ENCODE results near the gene CHD5. TPM values are rescaled to one million over a fixed set of nuclear protein-coding genes. Genes with fewer than 3 reads are reported as not detected.

Gene CHD5
- total RNA-seq, 4 donors from 2014 or later, result 0.14 to 1.6 (median 1.2) TPM

DNA sequence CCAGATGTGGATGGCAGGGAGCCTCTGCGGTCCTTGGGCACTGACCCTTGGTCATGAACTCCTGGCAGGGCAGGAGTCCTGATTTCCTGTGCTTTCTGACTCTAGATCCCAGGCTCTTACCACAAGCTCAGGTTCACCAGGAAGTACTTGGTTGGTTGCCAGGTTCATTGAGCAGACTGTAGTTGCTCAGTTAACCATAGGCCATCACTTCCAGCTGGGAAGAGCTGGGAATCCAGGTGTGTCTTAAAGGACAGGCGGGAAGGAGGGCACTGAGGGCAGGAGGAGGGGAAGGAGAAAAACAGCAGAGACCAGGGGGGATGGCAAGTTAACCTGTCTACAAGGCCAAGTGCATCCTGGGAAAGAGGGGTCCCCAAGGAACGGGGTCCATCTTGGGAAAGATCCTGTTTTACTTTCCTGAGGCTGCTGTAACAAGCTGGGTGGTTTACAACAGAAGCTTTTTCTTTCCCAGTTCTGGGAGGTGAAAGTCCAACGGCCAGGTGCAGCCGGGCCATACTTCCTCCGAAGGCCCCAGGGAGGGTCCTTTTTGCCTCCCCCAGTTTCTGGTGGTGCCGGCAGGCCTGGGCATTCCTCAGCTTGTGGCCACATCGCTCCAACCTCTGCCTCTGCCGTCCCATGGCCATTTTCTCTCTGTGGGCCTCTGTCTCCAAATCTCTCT, 122.8 kb downstream of the CHD5 start:
- H3K9me3 ChIP-seq, result no peaks in the 10 kb centered on the region
- in situ Hi-C loops (cut with MboI; ENCODE audit: low pct_ligation_motif_present in 1 of 4, low pct_unique_long_range_greater_than_20kb in 1 of 4, low sequenced_read_pairs in 3 of 4), result no loop called here
- H3K36me3 ChIP-seq, result no peaks in the 10 kb centered on the region
- TF ChIP-seq EP300 (IDR thresholded peaks at IDR 0.05; ENCODE audit: low read depth) (no peak), POLR2A (IDR thresholded peaks at IDR 0.05) (no peak), POLR2AphosphoS5 (IDR thresholded peaks at IDR 0.05) (no peak)
- TF ChIP-seq, protein P1, sequence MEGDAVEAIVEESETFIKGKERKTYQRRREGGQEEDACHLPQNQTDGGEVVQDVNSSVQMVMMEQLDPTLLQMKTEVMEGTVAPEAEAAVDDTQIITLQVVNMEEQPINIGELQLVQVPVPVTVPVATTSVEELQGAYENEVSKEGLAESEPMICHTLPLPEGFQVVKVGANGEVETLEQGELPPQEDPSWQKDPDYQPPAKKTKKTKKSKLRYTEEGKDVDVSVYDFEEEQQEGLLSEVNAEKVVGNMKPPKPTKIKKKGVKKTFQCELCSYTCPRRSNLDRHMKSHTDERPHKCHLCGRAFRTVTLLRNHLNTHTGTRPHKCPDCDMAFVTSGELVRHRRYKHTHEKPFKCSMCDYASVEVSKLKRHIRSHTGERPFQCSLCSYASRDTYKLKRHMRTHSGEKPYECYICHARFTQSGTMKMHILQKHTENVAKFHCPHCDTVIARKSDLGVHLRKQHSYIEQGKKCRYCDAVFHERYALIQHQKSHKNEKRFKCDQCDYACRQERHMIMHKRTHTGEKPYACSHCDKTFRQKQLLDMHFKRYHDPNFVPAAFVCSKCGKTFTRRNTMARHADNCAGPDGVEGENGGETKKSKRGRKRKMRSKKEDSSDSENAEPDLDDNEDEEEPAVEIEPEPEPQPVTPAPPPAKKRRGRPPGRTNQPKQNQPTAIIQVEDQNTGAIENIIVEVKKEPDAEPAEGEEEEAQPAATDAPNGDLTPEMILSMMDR (IDR thresholded peaks at IDR 0.05), result no peak
- intact Hi-C loops (cut with DNase I; ENCODE audit: low total_unique reads), result no loop called here
- H3K4me1 ChIP-seq, result peaks cover 0 to 24% (median 6%) of the 10 kb centered on the region in 4 donors
- DNase-seq, result no peak
- 60 to 64% methylated on average over 3 to 9 of the region's 9 CpGs for WGBS, 2 donors (ENCODE audit: low coverage in 1 of 2)
- H3K27ac ChIP-seq, result no peak overlapping the region
- no peaks in the 10 kb centered on the region for H3K27me3 ChIP-seq
- no peak overlapping the region for H3K4me3 ChIP-seq

DNA sequence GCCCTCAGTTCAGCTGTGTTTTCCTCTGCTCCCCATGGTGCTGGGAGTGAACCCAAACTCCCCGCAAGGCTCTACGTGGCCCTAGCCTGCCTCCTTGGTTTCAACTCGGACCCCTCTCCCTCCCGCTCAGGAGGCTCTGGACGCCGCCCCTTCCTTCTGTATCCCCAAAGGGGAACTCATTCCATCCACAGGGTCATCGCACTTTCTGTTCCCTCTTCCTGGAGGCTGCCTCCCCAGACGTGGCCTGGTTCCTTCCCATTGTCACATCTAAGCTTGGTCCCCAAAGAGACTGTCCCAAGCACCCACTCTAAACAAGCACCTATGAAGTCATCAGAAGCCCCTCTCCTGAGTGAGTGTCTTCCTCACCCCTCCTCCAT, 123.6 kb downstream of the CHD5 start:
- Histone ChIP-seq H3K27ac (no peak overlapping the region), H3K4me1 (peaks cover 0 to 24% (median 6%) of the 10 kb centered on the region in 4 donors), H3K36me3 (no peaks in the 10 kb centered on the region), H3K4me3 (no peak overlapping the region), H3K9me3 (no peaks in the 10 kb centered on the region), H3K27me3 (no peaks in the 10 kb centered on the region)
- TF ChIP-seq EP300 (IDR thresholded peaks at IDR 0.05; ENCODE audit: low read depth) (no peak), POLR2AphosphoS5 (IDR thresholded peaks at IDR 0.05) (no peak), POLR2A (IDR thresholded peaks at IDR 0.05) (no peak)
- TF ChIP-seq, protein P1 (IDR thresholded peaks at IDR 0.05), result no peak
- intact Hi-C loops (cut with DNase I; ENCODE audit: low total_unique reads) (no loop called here), in situ Hi-C loops (cut with MboI; ENCODE audit: low pct_ligation_motif_present in 1 of 4, low pct_unique_long_range_greater_than_20kb in 1 of 4, low sequenced_read_pairs in 3 of 4) (no loop called here)
- no peak for DNase-seq
- WGBS, 2 donors (ENCODE audit: low coverage in 1 of 2), result 89% methylated on average over 8 of the region's 8 CpGs; no CpG with 5 or more reads in 1 of the 2 donors

- TF ChIP-seq POLR2AphosphoS5 (IDR thresholded peaks at IDR 0.05), result no peak
- no peak for TF ChIP-seq EP300 (IDR thresholded peaks at IDR 0.05; ENCODE audit: low read depth)
- TF ChIP-seq, protein P1 (IDR thresholded peaks at IDR 0.05), result no peak
- no peak for TF ChIP-seq POLR2A (IDR thresholded peaks at IDR 0.05)
- in situ Hi-C loops (cut with MboI; ENCODE audit: low pct_ligation_motif_present in 1 of 4, low pct_unique_long_range_greater_than_20kb in 1 of 4, low sequenced_read_pairs in 3 of 4), result no loop called here
Observed at GRCh38 chr1:6054596-6054995, 125.5 kb downstream of the CHD5 start.

GRCh38 chr1:6053206-6053546, 126.9 kb downstream of the CHD5 start:
- TF ChIP-seq EP300 (IDR thresholded peaks at IDR 0.05; ENCODE audit: low read depth), result no peak
- TF ChIP-seq POLR2AphosphoS5 (IDR thresholded peaks at IDR 0.05), result no peak
- no peak for TF ChIP-seq POLR2A (IDR thresholded peaks at IDR 0.05)
- TF ChIP-seq, protein P1 (IDR thresholded peaks at IDR 0.05), result no peak
- in situ Hi-C loops (cut with MboI; ENCODE audit: low pct_ligation_motif_present in 1 of 4, low pct_unique_long_range_greater_than_20kb in 1 of 4, low sequenced_read_pairs in 3 of 4) (no loop called here), intact Hi-C loops (cut with DNase I; ENCODE audit: low total_unique reads) (no loop called here)
- no peaks in the 10 kb centered on the region for H3K9me3 ChIP-seq
- H3K27me3 ChIP-seq, result no peaks in the 10 kb centered on the region
- H3K36me3 ChIP-seq, result no peaks in the 10 kb centered on the region
- DNase-seq, result no peak
- H3K4me1 ChIP-seq, result peaks cover 0 to 15% (median 3%) of the 10 kb centered on the region in 4 donors
- H3K4me3 ChIP-seq, result no peak overlapping the region
- WGBS, 2 donors (ENCODE audit: low coverage in 1 of 2), result 42 to 83% methylated on average over 1 to 8 of the region's 8 CpGs
- no peak overlapping the region for H3K27ac ChIP-seq

More at GRCh38 chr1:6054596-6054995, 125.5 kb downstream of the CHD5 start:
- intact Hi-C loops (cut with DNase I; ENCODE audit: low total_unique reads), result no loop called here
- no peak for DNase-seq
- Histone ChIP-seq H3K9me3 (no peaks in the 10 kb centered on the region), H3K27me3 (no peaks in the 10 kb centered on the region), H3K4me3 (no peak overlapping the region), H3K4me1 (peaks cover 0 to 24% (median 6%) of the 10 kb centered on the region in 4 donors), H3K36me3 (no peaks in the 10 kb centered on the region), H3K27ac (no peak overlapping the region)
- WGBS, 2 donors (ENCODE audit: low coverage in 1 of 2), result 87 to 89% methylated on average over 3 to 6 of the region's 6 CpGs
